Activated CD8-positive, alpha-beta memory T cell treated with anti-CD3 and anti-CD28 coated beads for 1 hour (primary cell): Measurements from ENCODE around the gene ACOT7.
"Not testable (repeated sequence)": the region's sequence is repeated elsewhere in the genome, so short reads cannot be mapped to it uniquely, and the experiment has no call there.

Experiments
- DNase-seq, 2 donors: peaks; one replicate each; pipeline ENCODE4 v3.0.0-alpha.2; 2020; ENCODE audit warnings: low read depth in 1 of 2; ENCODE audit errors: extremely low read depth in 1 of 2

ACOT7 gene

GRCh38 chr1:6241107-6241886 lies 152.3 kb downstream of the ACOT7 start:
- no peak for DNase-seq

DNA sequence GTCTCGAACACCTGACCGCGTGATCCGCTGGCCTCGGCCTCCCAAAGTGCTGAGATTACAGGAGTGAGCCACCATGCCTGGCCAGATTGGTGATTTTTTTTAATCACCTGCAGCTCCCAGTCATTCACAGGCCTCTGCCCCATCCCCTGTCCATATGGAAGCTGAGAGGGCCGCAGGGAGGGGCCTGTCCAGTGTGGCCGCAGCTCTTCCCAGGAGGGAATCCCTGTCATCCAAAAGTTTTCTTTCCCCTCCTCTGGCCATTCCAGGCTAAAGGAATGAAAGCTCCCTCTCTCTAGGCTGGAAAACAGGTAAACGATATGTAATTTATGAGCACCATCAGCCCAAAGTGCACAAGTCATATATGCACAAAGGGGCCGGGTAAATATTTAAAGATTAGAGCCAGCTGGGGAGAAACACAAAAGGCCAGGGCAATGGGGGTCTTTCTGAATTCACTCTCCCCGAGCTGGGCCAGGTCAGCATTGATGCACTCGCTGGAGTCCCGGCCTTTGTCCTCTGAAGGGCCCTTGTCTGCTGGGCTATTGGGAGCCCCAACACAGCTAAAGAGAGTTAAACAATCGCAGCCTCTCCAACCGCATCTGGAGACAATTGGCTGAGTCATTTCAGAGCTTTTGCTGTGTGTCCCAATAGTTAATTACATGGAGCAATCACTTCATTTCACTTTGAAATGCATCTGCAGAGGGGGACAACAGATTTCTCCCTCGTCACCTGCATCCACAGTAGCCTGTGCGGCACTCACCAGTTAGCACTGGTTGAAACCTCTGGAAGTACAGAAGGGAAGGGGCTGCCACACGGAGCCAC lies 153.4 kb downstream of the ACOT7 start:
- DNase-seq: no peak

DNA sequence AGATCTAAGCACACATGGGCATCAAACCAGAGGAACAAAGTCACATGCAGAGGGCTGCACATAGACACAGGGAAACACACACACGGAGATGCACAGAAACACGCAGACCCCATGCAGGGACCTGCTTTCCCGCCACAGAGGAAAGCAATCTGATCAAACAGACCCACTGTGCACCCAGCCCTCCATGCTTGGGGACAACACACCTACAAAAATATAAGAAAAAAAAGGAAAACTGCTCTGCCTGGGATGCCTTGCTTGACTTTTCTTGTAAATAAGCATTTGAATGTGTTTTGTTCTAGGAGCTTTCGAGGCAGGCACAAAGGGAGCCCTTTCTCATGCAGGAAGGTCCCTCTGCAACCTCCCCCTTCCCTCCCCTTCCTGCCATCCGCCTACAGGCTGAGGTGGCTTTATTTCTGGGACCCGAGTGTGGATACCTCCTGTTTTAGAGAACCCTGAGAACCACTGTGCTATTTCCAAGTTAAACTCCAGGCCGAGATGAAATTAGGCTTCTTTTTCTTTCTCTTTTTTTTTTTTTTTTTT lies 154.3 kb downstream of the ACOT7 start:
- no peak for DNase-seq

GRCh38 chr1:6237093-6237492 lies 156.5 kb downstream of the ACOT7 start:
- DNase-seq: no peak

DNA sequence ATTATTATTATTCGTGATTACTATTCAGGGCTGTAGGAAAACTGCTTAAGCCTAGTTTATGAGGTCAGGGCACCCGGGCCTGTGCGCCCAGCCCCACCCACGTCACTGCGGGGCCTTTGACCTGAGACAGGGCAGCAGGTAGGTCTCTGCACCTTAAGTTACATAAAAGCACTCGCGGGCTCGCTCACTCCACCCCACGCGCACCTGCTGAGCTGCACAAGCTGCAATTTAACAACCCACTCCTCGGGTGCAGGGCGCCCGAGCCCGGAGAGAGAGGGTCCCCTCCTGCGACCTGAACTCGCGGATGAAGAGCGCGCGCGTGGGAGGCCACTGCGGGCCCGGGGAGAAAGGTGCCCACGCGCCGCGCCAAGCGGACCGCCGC lies 158.3 kb downstream of the ACOT7 start:
- no peak for DNase-seq

- DNase-seq: no peak
Observed at GRCh38 chr1:6234502-6235295, 158.9 kb downstream of the ACOT7 start.

DNA sequence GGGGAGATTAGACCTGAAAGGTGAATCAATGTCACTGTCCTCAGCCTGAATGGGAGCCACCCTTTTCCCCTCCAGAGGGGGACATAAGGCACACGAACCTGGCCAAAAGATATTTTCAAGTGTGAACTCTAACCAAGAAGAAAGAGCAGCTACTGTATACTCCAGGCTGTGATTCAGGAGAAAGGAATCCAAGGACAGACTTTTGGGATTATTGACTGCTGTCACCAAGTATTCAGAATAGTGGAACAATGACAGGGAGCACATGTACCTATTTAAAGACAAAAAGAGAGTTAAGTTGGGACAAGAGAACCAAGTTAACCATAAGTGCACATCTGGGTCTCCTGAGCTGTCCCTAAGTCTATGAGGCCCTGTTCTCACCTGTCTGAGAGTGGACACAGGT lies 160.2 kb downstream of the ACOT7 start:
- DNase-seq: no peak

DNA sequence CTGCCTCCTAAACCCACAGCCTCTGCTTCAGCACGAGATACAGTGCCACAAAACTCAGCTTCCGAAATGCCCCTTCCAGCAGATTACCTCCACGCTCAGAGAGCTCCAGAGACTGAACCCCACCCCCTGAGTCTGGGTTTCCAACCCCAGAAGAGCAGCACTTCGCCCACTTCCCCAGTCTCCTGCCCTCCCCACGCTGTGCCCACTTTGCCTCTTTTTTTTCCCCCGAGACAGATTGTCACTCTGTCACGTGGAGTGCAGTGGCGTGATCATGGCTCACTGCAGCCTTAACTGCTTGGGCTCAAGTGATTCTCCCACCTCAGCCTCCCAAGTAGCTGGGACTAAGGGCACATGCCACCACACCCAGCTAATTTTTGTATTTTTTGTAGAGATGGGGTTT lies 167.9 kb downstream of the ACOT7 start:
- DNase-seq: no peak

DNA sequence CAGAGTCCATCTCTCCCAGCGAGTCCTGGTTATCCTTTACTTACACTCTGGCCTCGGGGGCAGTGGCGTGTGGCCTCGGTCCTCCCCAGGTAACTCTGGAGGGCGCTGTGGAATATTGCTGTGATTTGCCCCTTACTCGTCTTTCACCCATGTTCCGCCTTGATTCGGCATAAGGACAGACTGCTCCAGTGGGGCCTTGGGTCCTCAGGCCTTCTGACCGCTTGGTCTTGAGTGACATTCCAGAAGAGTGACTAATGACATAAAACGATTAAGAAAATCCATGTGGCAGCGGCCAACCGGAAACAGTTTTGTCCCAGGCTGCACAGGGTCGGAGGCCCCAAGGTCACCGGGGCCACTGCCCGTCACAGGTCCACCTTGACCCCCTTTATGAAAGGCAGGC lies 168.8 kb downstream of the ACOT7 start:
- no peak for DNase-seq

GRCh38 chr1:6223617-6224016 lies 169.9 kb downstream of the ACOT7 start:
- DNase-seq: no peak

GRCh38 chr1:6222636-6223035 lies 170.9 kb downstream of the ACOT7 start:
- DNase-seq: no peak

GRCh38 chr1:6221210-6221784 lies 172.3 kb downstream of the ACOT7 start:
- DNase-seq: no peak

GRCh38 chr1:6220236-6220635 lies 173.3 kb downstream of the ACOT7 start:
- no peak for DNase-seq

GRCh38 chr1:6219641-6220040 lies 173.9 kb downstream of the ACOT7 start:
- not testable (repeated sequence) for DNase-seq

DNA sequence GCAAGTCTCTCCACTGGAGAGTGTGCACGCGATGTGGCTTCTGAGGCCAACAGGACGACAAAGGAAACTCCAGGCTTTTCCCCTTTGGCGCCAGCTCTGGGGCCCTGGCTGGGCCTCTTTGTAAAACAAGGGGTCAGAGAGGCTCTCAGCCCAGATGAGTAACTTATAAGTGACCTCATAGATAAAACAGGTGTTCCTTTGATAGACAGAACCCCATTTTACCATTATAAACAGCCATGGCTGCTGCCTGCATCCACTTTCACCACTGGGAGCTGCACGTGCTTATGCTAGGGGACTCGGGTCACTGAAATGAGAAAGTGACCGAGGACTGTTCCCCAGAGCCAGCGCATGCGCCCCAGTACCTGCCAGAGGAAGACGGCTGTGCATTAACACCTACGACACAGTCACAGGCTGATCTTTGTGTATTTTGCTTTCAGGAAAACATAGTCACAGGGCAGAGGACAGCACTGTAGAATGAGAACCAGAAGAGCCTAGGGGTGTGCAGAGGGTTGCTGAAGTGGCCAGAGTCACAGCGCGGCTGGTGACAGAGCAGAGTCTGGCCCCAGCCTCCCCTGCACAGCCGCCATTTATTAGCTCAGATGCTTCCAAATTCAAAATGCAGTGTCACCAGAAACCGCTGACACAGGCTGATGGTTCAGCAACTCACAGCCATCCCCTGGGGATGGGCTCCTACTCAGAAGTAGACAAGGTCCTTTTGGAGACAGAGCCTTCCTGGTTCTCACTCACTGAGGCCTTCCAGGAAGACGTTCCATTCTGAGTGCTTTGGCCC lies 175.0 kb downstream of the ACOT7 start:
- DNase-seq: no peak
